Retinal pigment epithelial cell (primary cell): ENCODE results near the gene FAM163B.

Source experiments
- DNase-seq: peaks from one replicate; pipeline ENCODE4 v3.0.0-alpha.2; 2010; ENCODE audit warnings: low read depth
- H3K4me3 ChIP-seq: 2 replicates; pipeline ENCODE4 v1.5.1; 2011; ENCODE audit warnings: mild to moderate bottlenecking, low read length, control low read depth, moderate library complexity
- TF ChIP-seq, protein P1 (sequence below): conservative IDR thresholded peaks from 2 replicates; pipeline ENCODE4 v1.5.1; 2011; ENCODE audit warnings: low read depth, low read length, control low read depth, inconsistent platforms

The FAM163B gene

DNA sequence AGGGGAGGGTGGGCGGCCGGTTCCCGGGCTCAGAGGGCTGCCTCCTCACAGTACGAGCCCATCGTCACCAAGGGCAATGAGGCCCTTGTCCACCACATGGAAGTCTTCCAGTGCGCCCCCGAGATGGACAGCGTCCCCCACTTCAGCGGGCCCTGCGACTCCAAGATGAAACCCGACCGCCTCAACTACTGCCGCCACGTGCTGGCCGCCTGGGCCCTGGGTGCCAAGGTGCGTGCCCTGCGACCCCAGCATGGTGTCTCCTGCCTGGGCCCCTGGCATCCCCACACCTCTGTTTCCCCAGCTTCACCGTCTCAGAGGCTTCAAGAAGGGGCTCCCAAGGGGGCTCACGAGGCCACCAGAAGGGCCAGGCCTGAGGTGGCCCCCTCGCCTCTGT lies 34.2 kb upstream of the FAM163B start:
- H3K4me3 ChIP-seq, result no peak overlapping the region
- no peak for DNase-seq
- TF ChIP-seq, protein P1, sequence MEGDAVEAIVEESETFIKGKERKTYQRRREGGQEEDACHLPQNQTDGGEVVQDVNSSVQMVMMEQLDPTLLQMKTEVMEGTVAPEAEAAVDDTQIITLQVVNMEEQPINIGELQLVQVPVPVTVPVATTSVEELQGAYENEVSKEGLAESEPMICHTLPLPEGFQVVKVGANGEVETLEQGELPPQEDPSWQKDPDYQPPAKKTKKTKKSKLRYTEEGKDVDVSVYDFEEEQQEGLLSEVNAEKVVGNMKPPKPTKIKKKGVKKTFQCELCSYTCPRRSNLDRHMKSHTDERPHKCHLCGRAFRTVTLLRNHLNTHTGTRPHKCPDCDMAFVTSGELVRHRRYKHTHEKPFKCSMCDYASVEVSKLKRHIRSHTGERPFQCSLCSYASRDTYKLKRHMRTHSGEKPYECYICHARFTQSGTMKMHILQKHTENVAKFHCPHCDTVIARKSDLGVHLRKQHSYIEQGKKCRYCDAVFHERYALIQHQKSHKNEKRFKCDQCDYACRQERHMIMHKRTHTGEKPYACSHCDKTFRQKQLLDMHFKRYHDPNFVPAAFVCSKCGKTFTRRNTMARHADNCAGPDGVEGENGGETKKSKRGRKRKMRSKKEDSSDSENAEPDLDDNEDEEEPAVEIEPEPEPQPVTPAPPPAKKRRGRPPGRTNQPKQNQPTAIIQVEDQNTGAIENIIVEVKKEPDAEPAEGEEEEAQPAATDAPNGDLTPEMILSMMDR, result no peak

DNA sequence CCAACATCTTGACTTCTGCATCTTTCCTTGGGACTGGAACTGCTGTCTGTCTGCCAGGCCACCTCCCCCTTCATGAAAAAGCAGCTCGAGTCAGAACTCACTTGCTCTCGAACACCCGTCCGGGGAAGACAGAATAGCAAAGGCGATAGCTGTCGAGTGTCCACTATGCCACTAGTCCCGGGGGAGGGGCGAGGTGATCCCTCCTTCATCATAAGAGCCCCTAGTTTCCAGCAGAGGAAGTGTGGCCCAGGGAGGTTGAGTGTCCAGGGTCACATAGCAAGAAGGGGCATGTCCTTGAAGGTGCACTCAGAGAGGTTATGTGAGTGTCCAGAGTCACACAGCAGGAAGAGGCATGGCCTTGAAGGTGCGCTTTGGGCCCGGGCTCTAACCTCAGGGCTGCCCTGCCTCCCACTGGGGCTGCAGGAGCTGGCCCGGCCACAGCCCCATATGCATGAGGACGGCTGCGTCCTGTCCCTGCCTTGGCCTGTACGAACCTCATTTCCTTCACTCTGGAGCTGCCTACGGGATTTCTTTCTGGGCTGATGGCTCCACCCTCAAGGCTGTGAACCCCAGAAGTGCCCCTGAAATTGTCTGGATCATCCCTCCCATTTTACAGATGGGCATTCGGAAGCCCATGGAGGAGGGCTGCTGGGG lies 33.6 kb upstream of the FAM163B start:
- H3K4me3 ChIP-seq, result no peak overlapping the region
- TF ChIP-seq, protein P1, result no peak
- no peak for DNase-seq

DNA sequence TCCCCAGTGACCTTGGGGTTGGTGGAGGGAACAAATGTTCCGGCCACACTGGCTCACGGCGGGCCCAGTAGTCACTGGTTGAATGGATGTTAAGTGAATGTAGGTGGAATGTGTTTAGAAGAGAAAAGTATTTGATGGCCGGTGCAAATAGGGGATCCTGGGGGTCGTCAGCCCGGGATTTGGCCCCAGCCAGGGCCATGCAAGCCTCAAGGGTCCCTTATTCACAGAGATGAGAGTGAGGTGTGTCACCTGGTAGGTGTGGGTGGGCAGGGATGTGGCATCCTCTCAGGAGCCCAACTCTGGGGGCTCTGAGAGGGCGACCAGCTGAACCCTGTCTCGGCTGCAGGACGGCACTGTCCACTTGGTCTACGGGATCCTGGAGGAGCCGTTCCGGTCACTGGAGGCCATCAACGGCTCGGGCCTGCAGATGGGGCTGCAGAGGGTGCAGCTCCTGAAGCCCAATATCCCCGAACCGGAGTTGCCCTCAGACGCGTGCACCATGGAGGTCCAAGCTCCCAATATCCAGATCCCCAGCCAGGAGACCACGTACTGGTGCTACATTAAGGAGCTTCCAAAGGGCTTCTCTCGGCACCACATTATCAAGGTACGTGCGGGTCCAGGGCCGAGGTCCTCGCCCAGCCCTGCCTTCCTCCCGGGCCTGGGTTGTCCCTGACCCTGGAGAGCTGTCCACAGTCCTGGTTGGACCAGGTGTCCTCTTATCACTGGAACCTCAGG lies 32.8 kb upstream of the FAM163B start:
- TF ChIP-seq, protein P1, result no peak
- no peak for DNase-seq
- no peak overlapping the region for H3K4me3 ChIP-seq

DNA sequence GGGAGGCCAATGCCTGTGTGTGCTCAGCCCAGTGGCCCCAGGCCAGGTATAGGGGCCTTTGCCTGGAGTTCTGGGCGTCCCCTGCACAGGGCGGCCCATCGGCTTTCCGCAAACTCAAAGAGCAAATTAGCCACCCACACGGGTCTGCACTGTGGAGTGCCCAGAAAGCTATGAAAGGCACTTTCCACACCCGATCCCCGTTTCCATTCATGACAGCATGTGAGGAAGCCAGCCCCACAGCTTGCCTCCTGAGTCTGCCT lies 32.1 kb upstream of the FAM163B start:
- H3K4me3 ChIP-seq, result no peak overlapping the region
- TF ChIP-seq, protein P1, result no peak
- DNase-seq, result no peak

DNA sequence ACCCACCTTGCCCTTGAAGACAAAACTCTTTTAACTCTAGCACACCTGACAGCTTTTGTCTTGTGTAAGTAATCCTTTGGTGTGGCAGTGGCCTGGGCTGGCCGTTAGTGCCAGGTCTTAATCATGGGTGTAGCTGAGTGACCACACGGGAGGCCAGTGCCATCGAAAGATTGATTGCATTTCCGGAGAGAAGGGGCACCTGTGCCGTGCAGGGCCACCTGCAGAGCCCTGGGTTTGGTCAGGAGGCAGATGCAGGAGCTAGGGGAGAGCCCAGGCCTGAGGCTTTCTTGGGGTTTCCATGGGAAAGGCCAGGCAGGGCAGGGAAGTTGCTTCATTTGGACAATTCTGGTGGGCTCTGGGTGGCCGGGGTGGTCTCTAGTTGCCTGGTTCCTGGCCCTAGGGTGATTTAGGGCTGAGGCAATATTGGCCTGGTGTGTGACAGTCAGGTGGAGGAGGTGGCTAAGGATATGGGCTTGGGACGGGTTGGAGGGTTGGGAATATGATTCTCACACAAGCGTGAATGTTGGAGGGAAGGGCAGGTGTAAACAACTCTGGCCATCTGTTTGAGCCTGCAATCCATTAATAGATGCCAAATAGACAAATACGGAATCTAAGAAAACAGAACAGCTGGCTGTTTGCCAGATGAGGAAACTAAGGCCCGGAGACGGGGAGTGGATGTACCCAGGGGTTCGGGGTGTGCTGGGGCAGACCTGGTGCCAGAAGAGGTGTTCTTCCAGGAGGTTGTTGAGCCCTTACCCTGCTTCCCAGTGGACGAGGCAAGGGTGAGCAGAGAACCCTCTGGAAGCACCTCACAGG lies 31.6 kb upstream of the FAM163B start:
- no peak overlapping the region for H3K4me3 ChIP-seq
- TF ChIP-seq, protein P1, result no peak
- DNase-seq, result no peak

DNA sequence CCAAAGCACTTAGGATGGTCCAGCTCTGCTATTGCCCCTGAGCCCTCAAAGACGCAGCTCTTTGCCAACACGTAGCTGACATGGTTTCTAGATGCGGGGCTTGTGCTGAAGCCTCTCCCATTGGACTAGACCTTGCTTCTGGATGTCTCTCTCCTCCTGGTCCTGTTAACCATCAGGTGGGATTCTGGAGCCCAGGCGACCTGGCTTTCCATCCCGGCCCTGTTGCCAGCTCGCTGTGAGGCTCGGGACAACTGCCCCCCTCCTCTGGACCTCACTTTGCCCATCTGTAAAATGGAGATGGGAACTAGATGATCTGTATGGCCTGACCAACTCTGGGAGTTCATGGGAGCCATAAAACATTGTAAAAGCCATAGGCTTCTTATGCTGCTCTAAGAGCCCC lies 31.0 kb upstream of the FAM163B start:
- no peak overlapping the region for H3K4me3 ChIP-seq
- DNase-seq, result no peak
- TF ChIP-seq, protein P1, result no peak
